Trophoblast cell (in vitro differentiated cells and primary cell): ENCODE data around the gene CRYBA4.

Experiments
- DNase-seq, 2 donors: peaks; one replicate each; pipeline ENCODE4 v3.0.0-alpha.2; 2016
- H2AFZ ChIP-seq: 2 replicates; pipeline ENCODE4 v1.6.1; 2013; ENCODE audit warnings: low read length, moderate library complexity, mild to moderate bottlenecking; ENCODE audit not compliant: insufficient read depth, poor library complexity
- H2AK5ac ChIP-seq: 2 replicates; pipeline ENCODE4 v1.6.1; 2013; ENCODE audit warnings: mild to moderate bottlenecking, low read length
- H2BK120ac ChIP-seq: 2 replicates; pipeline ENCODE4 v1.6.1; 2013; ENCODE audit warnings: low read length, mild to moderate bottlenecking, moderate library complexity; ENCODE audit not compliant: insufficient read depth, poor library complexity
- H2BK12ac ChIP-seq: 2 replicates; pipeline ENCODE4 v1.6.1; 2013; ENCODE audit warnings: mild to moderate bottlenecking, low read length, moderate library complexity
- H2BK5ac ChIP-seq: 2 replicates; pipeline ENCODE4 v1.6.1; 2013; ENCODE audit warnings: low read length, low read depth, moderate library complexity, mild to moderate bottlenecking; ENCODE audit not compliant: poor library complexity
- H3K14ac ChIP-seq: 2 replicates; pipeline ENCODE4 v1.6.1; 2013; ENCODE audit warnings: mild to moderate bottlenecking, low read length
- H3K18ac ChIP-seq: 2 replicates; pipeline ENCODE4 v1.6.1; 2013; ENCODE audit warnings: mild to moderate bottlenecking, low read length
- H3K23ac ChIP-seq: 2 replicates; pipeline ENCODE4 v1.6.1; 2013; ENCODE audit warnings: low read length
- H3K27ac ChIP-seq: 2 replicates; pipeline ENCODE4 v1.5.1; 2013; ENCODE audit warnings: low read depth, mild to moderate bottlenecking, inconsistent platforms, low read length, moderate library complexity
- H3K27me3 ChIP-seq: 2 replicates; pipeline ENCODE4 v1.6.1; 2013; ENCODE audit warnings: inconsistent platforms, mild to moderate bottlenecking, low read length, moderate library complexity; ENCODE audit not compliant: insufficient read depth
- H3K36me3 ChIP-seq, 2 experiments: 1 replicate in 1 of 2; 2 replicates in 1 of 2; pipeline ENCODE4 v1.6.1; 2013; ENCODE audit warnings: low read length in 2 of 2, mild to moderate bottlenecking in 2 of 2, moderate library complexity in 1 of 2; ENCODE audit not compliant: insufficient read depth in 2 of 2, control insufficient read depth in 1 of 2
- H3K4ac ChIP-seq: 2 replicates; pipeline ENCODE4 v1.6.1; 2013; ENCODE audit warnings: low read depth, mild to moderate bottlenecking, low read length, moderate library complexity
- H3K4me1 ChIP-seq, 2 experiments: 1 replicate in 1 of 2; 2 replicates in 1 of 2; pipeline ENCODE4 v1.6.1; 2013; ENCODE audit warnings: low read length in 2 of 2, mild to moderate bottlenecking in 2 of 2, moderate library complexity in 1 of 2; ENCODE audit not compliant: insufficient read depth in 2 of 2, control insufficient read depth in 1 of 2
- H3K4me2 ChIP-seq: 2 replicates; pipeline ENCODE4 v1.6.1; 2013; ENCODE audit warnings: inconsistent platforms, mild to moderate bottlenecking, low read length, moderate library complexity
- H3K4me3 ChIP-seq: 2 replicates; pipeline ENCODE4 v1.5.1; 2013; ENCODE audit warnings: mild to moderate bottlenecking, low read depth, low read length, inconsistent platforms
- H3K79me1 ChIP-seq: one replicate; pipeline ENCODE4 v1.6.1; 2013; ENCODE audit warnings: low read length
- H3K79me2 ChIP-seq: 2 replicates; pipeline ENCODE4 v1.6.1; 2013; ENCODE audit warnings: low read length, mild to moderate bottlenecking; ENCODE audit not compliant: control insufficient read depth, insufficient read depth, poor library complexity
- H3K9ac ChIP-seq: 2 replicates; pipeline ENCODE4 v1.6.1; 2013; ENCODE audit warnings: mild to moderate bottlenecking, low read length
- H3K9me3 ChIP-seq: 2 replicates; pipeline ENCODE4 v1.6.1; 2013; ENCODE audit warnings: low read depth, mild to moderate bottlenecking, control low read depth, inconsistent platforms, low read length; ENCODE audit not compliant: insufficient read depth
- H4K12ac ChIP-seq: 2 replicates; pipeline ENCODE4 v1.6.1; 2013; ENCODE audit warnings: low read depth, mild to moderate bottlenecking, low read length, moderate library complexity
- H4K8ac ChIP-seq: 2 replicates; pipeline ENCODE4 v1.6.1; 2013; ENCODE audit warnings: low read depth, mild to moderate bottlenecking, low read length, moderate library complexity
- H4K91ac ChIP-seq: one replicate; pipeline ENCODE4 v1.6.1; 2013; ENCODE audit warnings: low read depth, mild to moderate bottlenecking, low read length, moderate library complexity
- WGBS: extraction: QIAGEN DNeasy Blood & Tissue Kit; methylation state at CpG from one replicate; pipeline ENCODE4 v1.1.7; 2013; ENCODE audit warnings: missing lambda C conversion rate; ENCODE audit not compliant: insufficient read length, insufficient coverage; ENCODE audit errors: extremely low coverage; 5-methylcytosine and 5-hydroxymethylcytosine counted together

The CRYBA4 gene

DNA sequence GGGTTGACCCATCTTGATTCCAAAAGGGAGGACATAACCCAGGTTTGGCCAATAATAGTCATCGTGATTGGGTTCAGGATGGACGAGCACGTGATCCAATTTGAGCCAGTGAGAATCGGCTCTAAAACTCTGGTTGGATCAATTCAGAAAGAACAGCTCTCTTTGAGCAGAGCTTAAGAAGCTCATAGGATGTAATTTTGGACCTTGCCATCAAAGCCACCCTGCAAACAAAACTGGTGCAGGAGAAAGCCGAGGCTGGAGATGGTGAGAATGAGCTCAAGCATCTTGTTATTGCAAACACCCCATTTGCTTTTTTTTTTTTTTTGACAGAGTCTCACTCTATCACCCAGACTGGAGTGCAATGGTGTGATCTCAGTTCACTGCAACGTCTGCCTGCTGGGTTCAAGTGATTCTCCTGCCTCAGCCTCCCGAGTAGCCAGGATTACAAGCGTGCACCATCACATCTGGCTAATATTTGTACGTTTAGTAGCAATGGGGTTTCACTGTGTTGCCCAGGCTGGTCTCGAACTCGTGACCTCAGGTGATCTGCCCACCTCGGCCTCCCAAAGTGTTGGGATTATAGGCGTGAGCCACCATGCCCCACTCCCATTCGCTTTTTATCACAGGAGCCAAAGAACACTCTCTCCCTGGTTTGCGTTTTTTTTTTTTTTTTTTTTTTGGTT is 21.8 kb downstream of the CRYBA4 start:
- WGBS = no CpG with 5 or more reads among the region's 15 CpGs
- Histone ChIP-seq H3K9ac (no peak overlapping the region), H2BK120ac (no peak overlapping the region), H4K8ac (no peak overlapping the region), H3K4me1 (peaks cover 0 to 6% of the 10 kb centered on the region in 2 experiments), H3K36me3 (no peaks in the 10 kb centered on the region), H2AK5ac (no peak overlapping the region), H3K27me3 (peaks cover 6% of the 10 kb centered on the region), H3K27ac (no peak overlapping the region), H3K79me2 (no peaks in the 10 kb centered on the region), H3K18ac (no peak overlapping the region), H3K23ac (no peak overlapping the region), H3K4me2 (no peak overlapping the region), H3K14ac (no peak overlapping the region), H3K79me1 (peaks cover 2% of the 10 kb centered on the region), H2BK12ac (no peak overlapping the region), H3K4me3 (no peak overlapping the region), H3K9me3 (no peaks in the 10 kb centered on the region), H4K12ac (no peak overlapping the region), H4K91ac (no peak overlapping the region), H2BK5ac (no peak overlapping the region), H2AFZ (no peak overlapping the region), H3K4ac (no peak overlapping the region)
- no peak for DNase-seq

DNA sequence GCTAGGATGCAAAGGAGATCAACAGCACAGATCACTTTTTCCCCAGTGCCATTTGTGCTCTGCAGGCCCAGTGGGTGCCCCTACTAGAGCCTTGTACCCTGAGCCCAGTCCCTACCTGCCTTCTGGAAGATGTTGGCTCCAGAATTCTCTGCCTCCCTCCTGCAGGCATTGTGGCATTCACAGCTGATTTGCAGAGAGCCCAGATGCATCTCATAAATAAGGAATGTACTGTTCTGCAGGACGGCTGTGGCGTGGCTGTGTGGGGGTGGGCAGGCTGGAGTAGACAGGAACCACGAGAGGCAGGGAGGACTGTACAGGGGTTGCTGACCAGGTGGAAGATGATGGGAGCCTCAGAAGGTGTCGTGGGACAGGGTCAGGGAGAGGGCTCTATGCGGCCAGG is 24.4 kb downstream of the CRYBA4 start:
- H3K9me3 ChIP-seq = no peaks in the 10 kb centered on the region
- no peak overlapping the region for H3K4me3 ChIP-seq
- no peak overlapping the region for H3K18ac ChIP-seq
- H2BK5ac ChIP-seq = no peak overlapping the region
- H3K14ac ChIP-seq = no peak overlapping the region
- H3K4ac ChIP-seq = no peak overlapping the region
- peaks cover 6% of the 10 kb centered on the region for H3K27me3 ChIP-seq
- no peaks in the 10 kb centered on the region for H3K36me3 ChIP-seq
- H4K91ac ChIP-seq = no peak overlapping the region
- H3K23ac ChIP-seq = no peak overlapping the region
- H3K27ac ChIP-seq = no peak overlapping the region
- no peak overlapping the region for H2BK12ac ChIP-seq
- no peak overlapping the region for H3K4me2 ChIP-seq
- no CpG with 5 or more reads among the region's 5 CpGs for WGBS
- no peak overlapping the region for H2BK120ac ChIP-seq
- no peak overlapping the region for H4K12ac ChIP-seq
- no peak overlapping the region for H4K8ac ChIP-seq
- DNase-seq = no peak
- peaks cover 2% of the 10 kb centered on the region for H3K79me1 ChIP-seq
- H3K9ac ChIP-seq = no peak overlapping the region
- H3K79me2 ChIP-seq = no peaks in the 10 kb centered on the region
- no peak overlapping the region for H2AK5ac ChIP-seq
- peaks cover 0 to 6% of the 10 kb centered on the region in 2 experiments for H3K4me1 ChIP-seq
- no peak overlapping the region for H2AFZ ChIP-seq

DNA sequence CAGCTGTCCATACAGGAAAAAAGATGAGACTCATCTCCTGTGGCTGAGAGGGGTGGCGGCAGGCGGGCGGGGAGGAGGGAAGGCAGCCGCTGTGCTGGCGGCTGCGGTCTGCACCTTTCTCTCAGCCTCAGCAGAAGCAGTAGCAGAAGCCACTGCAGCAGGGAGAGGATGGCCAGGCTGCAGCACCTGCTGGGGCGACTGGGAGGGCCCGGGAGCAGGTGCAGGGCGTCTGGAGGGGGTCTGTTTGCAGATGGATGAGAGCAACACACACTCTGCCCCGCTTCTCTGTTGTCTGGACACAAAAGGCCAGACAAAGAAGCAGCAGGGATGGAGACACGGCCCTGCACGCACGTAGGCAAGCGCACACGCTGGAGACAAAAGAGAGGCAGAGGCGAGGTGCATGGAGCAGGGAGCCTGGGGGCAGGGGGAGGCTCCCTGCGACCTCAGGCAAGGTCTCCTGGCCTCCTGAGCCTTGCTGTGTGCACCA is 26.3 kb downstream of the CRYBA4 start:
- H2BK5ac ChIP-seq = no peak overlapping the region
- no peaks in the 10 kb centered on the region for H3K36me3 ChIP-seq
- H3K79me1 ChIP-seq = peaks cover 2% of the 10 kb centered on the region
- no peaks in the 10 kb centered on the region for H3K9me3 ChIP-seq
- no peak overlapping the region for H3K9ac ChIP-seq
- no peak overlapping the region for H4K91ac ChIP-seq
- no peak overlapping the region for H3K18ac ChIP-seq
- H3K23ac ChIP-seq = no peak overlapping the region
- no peak overlapping the region for H3K4me2 ChIP-seq
- H3K4me3 ChIP-seq = no peak overlapping the region
- H3K14ac ChIP-seq = no peak overlapping the region
- H4K12ac ChIP-seq = no peak overlapping the region
- H4K8ac ChIP-seq = no peak overlapping the region
- peaks cover 0 to 6% of the 10 kb centered on the region in 2 experiments for H3K4me1 ChIP-seq
- H2BK12ac ChIP-seq = no peak overlapping the region
- H2BK120ac ChIP-seq = no peak overlapping the region
- peaks cover 6% of the 10 kb centered on the region for H3K27me3 ChIP-seq
- H3K4ac ChIP-seq = no peak overlapping the region
- H3K79me2 ChIP-seq = no peaks in the 10 kb centered on the region
- H3K27ac ChIP-seq = no peak overlapping the region
- H2AFZ ChIP-seq = no peak overlapping the region
- no peak overlapping the region for H2AK5ac ChIP-seq
- no CpG with 5 or more reads among the region's 17 CpGs for WGBS
- DNase-seq = no peak

DNA sequence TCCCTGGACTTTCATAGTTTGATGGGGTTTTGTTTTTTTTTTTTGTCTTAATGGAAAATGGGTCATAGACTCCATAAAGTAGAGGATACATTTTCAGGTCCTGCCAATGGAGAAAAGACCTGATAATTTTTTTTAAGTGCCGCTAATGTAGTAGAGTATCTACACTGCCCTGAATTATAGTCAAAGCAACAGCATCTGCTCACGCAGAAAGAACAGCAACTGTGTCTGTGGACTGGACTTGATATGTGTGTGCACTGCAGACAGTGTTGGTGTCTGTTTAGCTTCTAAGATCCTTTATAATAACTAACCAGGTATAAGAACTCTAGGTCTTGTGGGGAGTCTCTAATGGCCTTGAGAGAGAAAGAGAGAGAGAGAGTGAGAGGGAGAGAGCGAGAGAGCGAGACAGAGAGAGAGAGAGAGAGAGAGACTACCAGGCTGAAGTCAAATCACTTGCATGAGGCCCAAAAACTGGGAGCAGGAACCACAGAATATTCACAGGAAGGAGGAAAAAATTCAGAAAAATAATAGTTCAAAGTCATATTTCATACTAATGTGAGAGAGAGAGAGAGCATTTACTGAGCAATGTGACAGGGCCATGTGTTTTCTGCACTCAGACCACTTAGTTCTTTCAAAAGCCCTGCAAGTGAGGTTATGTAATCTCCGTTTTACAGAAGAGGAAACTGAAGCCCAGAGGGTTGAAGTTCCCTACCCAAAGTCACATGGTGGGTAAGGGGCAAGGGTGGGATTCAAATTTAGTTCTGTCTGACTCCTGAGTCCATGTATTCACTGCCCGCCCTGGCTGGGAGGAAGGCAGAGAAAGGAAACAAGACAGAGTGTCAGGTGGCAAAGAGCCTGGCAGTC is 27.0 kb downstream of the CRYBA4 start:
- Histone ChIP-seq H3K4me1 (peaks cover 0 to 6% of the 10 kb centered on the region in 2 experiments), H3K4me2 (no peak overlapping the region), H2AFZ (no peak overlapping the region), H3K79me1 (peaks cover 2% of the 10 kb centered on the region), H3K4ac (no peak overlapping the region), H4K91ac (no peak overlapping the region), H3K9ac (no peak overlapping the region), H3K23ac (no peak overlapping the region), H3K4me3 (no peak overlapping the region), H3K9me3 (no peaks in the 10 kb centered on the region), H2BK120ac (no peak overlapping the region), H3K14ac (no peak overlapping the region), H2BK12ac (no peak overlapping the region), H2AK5ac (no peak overlapping the region), H3K18ac (no peak overlapping the region), H3K36me3 (no peaks in the 10 kb centered on the region), H2BK5ac (no peak overlapping the region), H3K79me2 (no peaks in the 10 kb centered on the region), H3K27ac (no peak overlapping the region), H4K8ac (no peak overlapping the region), H4K12ac (no peak overlapping the region), H3K27me3 (peaks cover 6% of the 10 kb centered on the region)
- WGBS = no CpG with 5 or more reads among the region's 6 CpGs
- DNase-seq = no peak
